NCI-H524 (cell line): ENCODE measurements around the gene CAMSAP3.
"Not testable (repeated sequence)": the region's sequence is repeated elsewhere in the genome, so short reads cannot be mapped to it uniquely, and the experiment has no call there.

Experiments
- DNase-seq, 2 experiments: peaks; one replicate each; lab custom pipeline; 2025; lab: John Stamatoyannopoulos, UW

CAMSAP3 gene

GRCh38 chr19:7635670-7636069, 40.0 kb downstream of the CAMSAP3 start:
- DNase-seq = no peak

- DNase-seq = no peak
Measured at GRCh38 chr19:7636317-7636690, 40.6 kb downstream of the CAMSAP3 start.

- peak; percentile 15 to 54 for DNase-seq
Measured at GRCh38 chr19:7636691-7637373, 41.2 kb downstream of the CAMSAP3 start, which contains the start of gene STXBP2. TSS of gene STXBP2 (plus strand) at chr19:7637110. CDS start at chr19:7637150, 40 bp downstream.

- DNase-seq = peak in 1 of 2 experiments; percentile 20
Measured at GRCh38 chr19:7637374-7638256, 42.0 kb downstream of the CAMSAP3 start.

DNA sequence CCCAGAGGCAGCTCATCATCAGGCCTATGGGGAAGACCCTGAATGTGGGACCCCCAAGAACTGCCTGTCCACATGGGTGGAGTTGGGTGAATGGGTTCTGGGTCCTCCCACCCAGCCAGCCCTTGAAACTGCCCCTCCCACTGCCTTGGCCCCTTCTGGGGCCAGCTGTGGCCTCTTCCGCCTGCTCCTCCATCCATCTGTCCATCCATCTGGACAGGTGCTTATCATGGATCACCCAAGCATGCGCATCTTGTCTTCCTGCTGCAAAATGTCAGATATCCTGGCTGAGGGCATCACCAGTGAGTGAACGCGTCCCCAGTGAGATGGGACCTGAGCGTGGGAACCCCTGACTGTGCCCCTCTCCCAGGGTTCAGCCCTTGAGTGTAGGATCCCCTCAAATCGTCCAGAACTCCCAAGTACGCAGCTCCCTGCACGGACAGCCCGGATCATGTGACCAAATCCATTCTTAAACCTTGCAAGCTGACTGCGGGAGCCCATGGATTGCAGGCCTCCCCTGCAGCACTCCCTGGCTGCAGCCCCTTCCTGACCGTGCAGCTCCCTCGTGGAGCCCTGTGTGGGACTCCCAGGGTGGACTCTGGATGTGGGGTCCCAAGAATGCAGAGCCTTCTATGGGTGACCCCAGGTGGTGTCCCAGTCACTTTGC, 43.3 kb downstream of the CAMSAP3 start:
- peak; percentile 93 to 96 for DNase-seq

GRCh38 chr19:7639863-7640348, 44.2 kb downstream of the CAMSAP3 start:
- DNase-seq = no peak

DNA sequence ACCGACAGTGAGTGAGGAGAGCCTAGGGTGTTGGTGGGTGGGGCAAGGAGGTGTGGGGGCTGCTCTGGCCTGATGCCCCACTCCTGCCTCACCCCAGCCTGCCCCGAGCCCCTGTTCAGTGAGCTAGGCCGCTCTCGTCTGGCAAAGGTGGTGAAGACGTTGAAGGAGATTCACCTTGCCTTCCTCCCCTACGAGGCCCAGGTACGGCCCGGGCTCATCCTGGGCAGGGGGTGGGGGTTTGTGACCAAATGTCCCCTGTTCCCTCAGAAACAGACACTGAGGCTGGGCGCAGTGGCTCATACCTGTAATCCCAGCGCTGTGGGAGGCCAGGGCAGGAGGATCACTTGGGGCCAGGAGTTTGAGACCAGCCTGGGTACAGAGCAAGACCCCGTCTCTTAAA, 45.1 kb downstream of the CAMSAP3 start:
- DNase-seq = no peak

DNA sequence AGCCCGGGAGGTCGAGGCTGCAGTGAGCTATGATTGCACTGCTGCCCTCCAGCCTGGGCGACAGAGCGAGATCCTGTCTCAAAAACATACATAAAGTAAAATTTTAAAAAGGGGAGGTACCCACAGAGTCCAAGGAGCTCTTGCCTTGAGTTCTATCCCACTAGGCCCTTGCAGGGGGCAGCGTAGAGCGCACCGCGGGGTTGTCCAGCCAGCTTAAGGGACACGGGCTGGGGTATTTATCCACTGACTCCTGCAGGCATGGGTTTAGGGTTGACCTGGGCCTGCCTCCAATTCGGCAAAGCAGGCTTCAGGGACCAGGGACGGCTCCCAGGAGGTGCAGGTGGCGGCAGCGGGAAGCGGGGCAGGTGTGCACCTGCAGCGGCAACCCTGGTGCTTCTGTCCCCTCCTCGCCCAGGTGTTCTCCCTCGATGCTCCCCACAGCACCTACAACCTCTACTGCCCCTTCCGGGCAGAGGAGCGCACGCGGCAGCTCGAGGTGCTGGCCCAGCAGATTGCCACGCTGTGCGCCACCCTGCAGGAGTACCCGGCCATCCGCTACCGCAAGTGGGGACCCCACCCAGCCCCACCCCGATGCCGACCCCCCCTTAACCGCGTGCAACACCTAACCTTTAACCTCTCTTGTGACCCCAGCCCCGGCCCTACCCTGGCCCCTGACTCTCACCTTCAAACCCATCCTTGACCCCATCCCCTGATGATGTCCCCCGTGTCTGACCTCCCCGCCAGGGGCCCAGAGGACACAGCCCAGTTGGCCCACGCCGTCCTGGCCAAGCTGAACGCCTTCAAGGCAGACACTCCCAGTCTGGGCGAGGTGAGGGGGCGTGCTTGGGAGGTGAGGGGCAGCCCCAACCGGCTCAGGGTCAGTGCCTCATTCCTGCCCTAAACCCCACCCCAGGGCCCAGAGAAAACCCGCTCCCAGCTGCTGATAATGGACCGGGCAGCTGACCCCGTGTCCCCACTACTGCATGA, 45.9 kb downstream of the CAMSAP3 start:
- no peak for DNase-seq

GRCh38 chr19:7642295-7643030, 46.8 kb downstream of the CAMSAP3 start:
- DNase-seq = no peak

DNA sequence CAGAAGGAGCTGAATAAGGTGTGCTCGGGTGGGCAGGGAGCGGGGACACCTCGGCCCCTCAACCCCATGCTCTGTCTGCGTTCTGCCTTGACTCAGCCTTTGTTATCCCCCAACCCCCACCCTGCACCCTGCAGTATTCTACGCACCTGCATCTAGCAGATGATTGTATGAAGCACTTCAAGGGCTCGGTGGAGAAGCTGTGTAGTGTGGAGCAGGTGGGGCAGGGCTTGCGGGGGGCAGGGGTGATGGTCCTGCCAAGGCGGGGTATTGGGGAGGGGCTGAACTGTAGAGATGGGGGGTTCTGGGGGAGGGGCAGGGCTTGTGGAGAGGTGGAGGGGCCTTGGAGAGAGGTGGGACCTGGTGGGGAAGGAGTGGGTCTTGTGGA, 47.4 kb downstream of the CAMSAP3 start:
- DNase-seq = no peak

DNA sequence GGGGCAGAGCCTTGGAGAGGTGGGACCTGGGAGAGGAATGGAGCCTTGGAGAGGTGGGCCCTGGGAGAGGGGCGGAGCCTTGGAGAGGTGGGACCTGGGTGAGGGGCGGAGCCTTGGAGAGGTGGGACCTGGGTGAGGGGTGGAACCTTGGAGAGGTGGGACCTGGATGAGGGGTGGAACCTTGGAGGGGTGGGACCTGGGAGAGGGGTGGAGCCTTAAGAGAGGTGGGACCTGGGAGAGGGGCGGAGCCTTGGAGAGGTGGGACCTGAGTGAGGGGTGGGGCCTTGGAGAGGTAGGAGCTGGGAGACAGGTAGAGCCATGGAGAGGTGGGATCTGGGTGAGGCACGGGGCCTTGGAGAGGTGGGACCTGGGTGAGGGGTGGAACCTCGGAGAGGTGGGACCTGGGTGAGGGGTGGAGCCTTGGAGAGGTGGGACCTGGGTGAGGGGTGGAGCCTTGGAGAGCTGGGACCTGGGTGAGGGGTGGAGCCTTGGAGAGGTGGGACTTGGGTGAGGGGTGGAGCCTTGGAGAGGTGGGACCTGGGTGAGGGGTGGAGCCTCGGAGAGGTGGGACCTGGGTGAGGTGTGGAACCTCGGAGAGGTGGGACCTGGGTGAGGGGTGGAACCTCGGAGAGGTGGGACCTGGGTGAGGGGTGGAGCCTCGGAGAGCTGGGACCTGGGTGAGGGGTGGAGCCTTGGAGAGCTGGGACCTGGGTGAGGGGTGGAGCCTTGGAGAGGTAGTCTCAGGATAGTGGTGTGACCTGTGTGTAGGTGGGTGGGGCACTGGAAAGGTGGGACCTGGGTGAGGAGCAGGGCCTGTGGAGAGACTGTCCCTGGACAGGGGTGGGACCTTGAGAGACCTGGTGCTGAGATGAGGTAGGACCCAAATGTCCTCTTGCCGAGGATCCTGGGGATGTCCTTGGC, 48.2 kb downstream of the CAMSAP3 start:
- DNase-seq = not testable (repeated sequence)

GRCh38 chr19:7644550-7644877, 48.9 kb downstream of the CAMSAP3 start:
- DNase-seq = no peak

DNA sequence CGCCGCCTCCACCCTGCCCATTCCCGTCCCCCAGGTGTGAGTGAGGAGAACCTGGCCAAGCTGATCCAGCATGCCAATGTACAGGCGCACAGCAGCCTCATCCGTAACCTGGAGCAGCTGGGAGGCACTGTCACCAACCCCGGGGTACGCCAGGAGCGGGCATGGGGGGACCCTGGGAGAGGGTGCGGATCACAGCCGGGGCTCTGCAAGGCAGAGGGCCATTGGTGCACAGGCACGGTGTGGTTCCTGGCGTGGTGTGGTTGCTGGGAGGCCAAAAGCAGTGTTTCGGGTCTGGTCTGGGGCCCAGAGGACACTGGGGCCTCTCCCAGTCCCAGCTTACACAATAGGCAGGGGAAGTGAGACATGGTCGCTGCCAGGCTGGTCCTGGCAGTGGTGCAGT, 49.5 kb downstream of the CAMSAP3 start:
- no peak for DNase-seq

DNA sequence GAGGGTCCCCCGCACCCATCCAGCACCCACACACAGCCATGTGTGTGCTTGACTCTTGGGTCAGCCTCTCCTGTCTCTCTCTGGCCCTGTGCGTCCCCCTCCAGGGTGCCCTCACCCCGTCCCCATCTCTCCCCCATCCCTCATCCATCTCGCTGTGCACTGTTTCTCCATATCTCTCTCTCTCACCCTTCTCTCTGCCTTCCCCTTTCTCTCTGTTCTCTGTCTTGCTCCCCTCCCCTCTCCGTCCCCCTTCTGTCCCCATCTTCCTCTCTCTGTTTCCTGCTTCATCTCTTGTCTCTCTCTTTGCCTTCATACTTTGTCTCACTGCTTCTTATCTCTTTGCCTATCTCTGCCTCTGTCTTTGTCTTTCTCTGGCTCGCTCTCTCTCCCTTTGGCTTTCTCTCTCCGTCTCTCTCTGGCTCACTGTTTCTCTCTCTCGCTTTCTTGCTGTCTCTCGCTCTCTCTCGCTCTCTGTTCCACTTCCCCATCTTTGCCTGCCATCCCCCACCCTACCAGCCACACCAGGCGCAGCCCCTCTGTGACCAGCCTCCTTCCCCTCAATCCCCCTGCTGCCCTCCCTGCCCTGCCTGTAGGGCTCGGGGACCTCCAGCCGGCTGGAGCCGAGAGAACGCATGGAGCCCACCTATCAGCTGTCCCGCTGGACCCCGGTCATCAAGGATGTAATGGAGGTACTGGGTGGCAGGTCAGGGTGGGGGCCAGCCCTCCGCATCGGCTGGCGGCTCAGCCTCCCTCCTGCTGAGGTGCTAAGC, 50.2 kb downstream of the CAMSAP3 start:
- no peak for DNase-seq

DNA sequence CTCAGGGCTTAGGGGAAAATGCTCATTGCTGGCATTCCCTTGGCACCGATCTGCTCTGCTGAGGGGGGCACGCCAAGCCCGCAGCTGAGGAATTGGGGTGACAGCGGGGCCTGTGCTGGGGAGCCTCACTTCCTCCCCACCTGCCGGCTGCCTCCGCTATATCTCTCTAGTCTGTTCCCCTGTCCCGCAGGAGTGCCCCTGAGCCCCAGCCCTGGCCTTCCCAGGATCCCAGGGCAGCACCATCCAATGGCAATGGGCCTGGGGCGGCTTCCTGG, 50.7 kb downstream of the CAMSAP3 start:
- no peak for DNase-seq

- no peak for DNase-seq
Measured at GRCh38 chr19:7647156-7647555, 51.5 kb downstream of the CAMSAP3 start.

DNA sequence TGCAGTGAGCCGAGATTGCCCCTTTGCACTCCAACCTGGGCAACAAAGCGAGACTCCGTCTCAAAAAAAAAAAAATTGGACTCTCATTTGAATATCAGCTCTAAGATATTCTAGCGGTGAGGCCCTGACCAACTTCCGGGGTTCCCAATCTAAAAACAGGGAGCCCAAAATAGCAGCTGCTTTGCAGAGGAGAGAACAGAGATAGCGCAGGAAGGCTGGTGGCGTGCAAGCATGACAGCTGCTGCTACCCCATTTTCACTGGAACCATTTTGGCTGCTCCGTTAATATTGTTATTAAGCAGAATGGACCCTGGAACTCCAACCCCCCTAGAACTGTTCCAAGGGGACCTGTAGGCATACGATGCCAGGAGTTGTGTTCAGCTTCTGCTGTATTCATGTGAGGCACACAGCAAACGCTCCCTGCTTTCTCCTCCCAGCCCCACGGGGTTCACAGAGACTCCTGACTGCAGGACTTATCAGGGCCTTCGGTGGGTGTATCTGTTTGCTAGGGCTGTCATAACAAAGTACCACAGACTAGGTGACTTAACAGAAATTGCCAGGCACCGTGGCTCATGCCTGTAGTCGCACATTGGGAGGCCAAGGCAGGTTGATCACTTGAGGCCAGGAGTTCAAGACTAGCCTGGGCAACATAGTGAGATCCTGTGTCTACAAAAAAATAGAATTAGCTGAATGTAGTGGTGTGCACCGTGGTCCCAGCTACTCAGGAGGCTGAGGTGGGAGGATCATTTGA, 52.8 kb downstream of the CAMSAP3 start:
- no peak for DNase-seq

DNA sequence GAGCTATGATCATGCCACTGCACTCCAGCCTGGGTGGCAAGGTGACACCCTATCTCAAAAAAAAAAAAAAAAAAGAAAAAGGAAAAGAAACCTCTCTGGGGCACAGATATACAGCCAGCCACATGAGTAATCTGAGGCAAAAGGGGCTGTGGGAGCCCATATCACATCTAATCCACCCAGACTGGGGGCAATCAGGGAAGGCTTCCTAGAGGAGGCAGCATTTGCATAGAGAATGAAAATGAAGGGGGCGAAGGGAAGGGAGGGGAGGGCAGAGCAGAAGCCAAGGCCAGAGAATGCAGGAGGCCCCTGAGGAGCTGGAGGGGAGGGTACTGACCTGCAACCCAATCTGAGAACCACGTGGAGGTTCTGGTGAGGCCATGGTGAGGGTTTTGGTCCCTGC, 54.5 kb downstream of the CAMSAP3 start:
- DNase-seq = no peak
